C1 segment of cervical spinal cord (tissue), 14 donors: Measurements from ENCODE around the gene COQ9.
"Not testable (repeated sequence)": the region's sequence is repeated elsewhere in the genome, so short reads cannot be mapped to it uniquely, and the experiment has no call there.

ENCODE experiments used
- DNase-seq, 14 donors: peaks; one replicate each; lab custom pipeline; 2025; lab: John Stamatoyannopoulos, UW

The COQ9 gene

DNA sequence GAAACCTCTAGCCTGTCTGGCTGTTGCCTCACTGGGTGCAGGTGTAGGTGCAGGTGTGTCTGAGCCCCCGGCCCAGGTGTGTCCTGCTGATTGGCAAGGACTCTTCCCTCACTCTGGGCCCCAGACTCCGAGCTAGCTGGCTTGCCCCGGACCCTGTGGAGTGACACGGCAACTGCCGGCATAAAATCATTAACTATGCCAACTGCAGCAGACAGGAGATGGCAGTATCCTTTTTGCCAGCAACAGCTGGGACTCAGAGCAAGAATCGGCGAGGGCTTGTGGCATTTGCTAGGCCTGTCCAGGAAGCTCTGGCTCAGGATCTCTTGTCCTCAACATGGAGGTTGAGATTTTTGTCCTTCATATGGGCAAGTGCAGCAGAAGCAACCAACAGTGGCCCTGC lies 20.9 kb upstream of the COQ9 start:
- no peak for DNase-seq

- DNase-seq = no peak
Measured at GRCh38 chr16:57427307-57427706, 20.0 kb upstream of the COQ9 start.

- DNase-seq = no peak
Measured at GRCh38 chr16:57427824-57428223, 19.5 kb upstream of the COQ9 start.

DNA sequence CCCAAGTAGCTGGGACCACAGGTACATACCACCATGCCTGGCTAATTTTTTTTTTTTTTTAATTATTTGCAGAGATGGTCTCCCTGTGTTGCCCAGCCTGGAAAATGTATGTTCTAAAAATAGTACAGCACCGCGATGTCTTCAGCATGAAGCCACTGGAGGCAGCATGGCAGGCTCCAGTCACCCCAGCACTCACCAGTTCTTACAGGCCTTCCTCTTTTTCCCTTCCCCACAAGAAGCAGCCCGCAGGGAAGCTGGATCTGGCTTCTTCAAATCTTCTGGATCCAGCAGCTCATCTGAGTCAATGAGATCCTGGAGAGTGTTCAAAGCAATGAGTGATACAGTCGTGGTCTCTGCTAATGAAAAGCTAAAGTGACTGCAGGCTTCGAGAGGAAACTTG lies 16.3 kb upstream of the COQ9 start:
- no peak for DNase-seq

GRCh38 chr16:57432505-57432904 lies 14.8 kb upstream of the COQ9 start:
- no peak for DNase-seq

DNA sequence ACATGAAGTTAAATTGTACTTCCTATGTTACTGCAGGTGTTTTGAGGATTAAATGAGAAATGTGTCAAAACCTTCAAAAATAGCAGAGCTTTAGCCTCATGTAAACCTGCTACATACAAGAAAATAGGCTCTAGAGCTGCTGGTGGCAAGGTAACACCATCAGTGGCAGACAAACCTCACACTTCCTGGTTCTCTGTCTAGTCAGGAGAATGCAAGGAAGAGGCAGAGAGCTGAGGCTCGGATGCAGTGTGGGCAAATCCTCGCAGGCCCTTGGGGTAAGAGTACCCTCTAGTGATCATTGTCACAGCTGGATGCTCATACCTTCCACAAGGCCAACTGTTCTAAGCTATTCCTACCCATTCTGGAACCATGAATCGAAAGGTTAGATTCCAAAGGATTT lies 14.3 kb upstream of the COQ9 start:
- no peak for DNase-seq

GRCh38 chr16:57434003-57434402 lies 13.3 kb upstream of the COQ9 start:
- DNase-seq = no peak

GRCh38 chr16:57435838-57436237 lies 11.4 kb upstream of the COQ9 start:
- no peak for DNase-seq

DNA sequence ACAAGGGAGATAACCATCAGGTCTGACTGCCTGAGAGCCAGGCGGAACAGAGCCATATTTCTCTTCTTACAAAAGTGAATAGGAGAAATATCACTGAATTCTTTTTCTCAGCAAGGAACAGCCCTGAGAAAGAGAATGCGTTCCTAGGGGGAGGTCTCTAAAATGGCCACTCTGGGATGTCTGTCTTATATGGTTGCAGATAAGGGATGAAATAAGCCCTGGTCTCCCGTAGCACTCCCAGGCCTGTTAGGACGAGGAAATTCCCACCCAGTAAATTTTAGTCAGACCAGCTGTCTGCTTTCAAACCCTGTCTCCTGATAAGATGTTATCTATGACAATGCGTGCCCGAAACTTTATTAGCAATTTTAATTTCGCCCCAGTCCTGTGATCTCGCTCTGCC lies 7.3 kb upstream of the COQ9 start:
- not testable (repeated sequence) for DNase-seq

GRCh38 chr16:57440551-57440950 lies 6.7 kb upstream of the COQ9 start:
- DNase-seq = not testable (repeated sequence)

- no peak for DNase-seq
Measured at GRCh38 chr16:57444711-57445110, 2.6 kb upstream of the COQ9 start.

DNA sequence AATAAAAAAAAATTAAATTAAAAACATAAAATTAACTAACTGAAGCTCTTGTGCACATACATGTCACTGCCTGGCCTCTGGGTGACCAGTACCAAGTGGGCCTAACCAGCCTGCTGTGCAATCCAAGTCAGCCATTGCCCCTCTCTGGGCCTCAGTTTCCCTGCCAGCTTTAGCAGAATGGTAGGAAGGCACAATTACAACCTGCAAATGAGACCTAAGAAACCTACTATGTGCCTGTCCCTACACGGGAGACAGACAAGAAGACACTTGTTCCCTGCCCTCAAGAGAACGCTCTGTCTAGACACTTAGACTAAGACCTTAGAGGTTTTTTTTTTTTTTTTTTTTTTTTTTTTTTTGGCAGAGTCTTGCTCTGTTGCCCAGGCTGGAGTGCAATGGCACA lies 1.8 kb upstream of the COQ9 start:
- no peak for DNase-seq

DNA sequence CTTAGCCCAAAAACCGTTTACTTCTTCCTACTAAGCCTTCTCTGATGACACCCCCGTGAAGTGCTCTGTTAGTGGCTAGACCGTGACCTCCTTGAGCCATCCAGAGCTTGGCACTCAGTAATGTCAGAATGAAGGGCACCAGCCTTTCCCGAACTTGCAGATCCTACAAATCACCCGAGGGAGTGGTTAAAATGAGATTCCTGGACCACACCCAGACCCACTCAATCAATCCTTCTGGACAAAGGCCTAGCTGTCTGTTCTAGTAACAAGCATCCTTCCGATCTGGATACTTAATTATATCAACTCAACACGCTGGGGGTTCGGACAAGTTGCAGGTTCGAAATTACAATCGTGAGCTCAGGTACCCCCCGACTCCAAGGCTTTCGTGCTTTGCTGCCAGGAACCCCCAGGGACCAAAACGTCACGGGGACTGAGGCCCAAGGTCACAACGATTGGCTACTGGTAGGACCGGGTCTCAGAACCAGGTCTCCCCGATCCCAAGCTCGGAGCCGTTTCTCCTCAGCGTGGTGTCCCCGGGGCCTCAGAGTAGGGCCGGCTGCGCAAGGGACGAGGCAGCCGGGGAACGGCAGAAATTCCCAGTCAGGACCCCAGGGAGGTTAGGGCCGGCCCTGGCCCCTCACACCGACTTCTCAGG lies 621 bp upstream of the COQ9 start:
- DNase-seq = peak in 4 of 14 donors; percentile 45 to 64 (median 52)

DNA sequence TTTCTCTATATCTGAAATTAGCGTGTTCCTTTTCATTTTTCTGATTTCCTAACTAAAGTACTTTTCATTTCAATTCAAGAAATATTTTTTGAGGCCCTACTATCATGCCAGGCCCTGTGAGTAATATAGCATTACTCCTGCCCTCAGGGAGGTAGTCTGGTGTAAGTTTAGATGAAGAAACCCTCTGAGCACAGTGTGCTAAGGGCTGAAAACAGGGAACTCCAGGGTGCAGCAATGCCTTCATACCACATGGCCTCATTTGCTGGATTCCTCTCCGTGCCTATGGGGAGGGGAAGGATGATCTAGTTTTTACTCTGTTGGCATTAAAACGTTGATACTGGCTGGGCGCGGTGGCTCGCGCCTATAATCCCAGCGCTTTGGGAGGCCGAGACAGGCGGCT lies 4.7 kb downstream of the COQ9 start:
- no peak for DNase-seq

- DNase-seq = peak in 13 of 14 donors; percentile 17 to 83 (median 65)
Measured at GRCh38 chr16:57462209-57462977, 15.1 kb downstream of the COQ9 start, which contains the start of gene POLR2C. POLR2C (plus strand) TSS chr16:57462679; CDS start chr16:57462725, 46 bp downstream.

- DNase-seq = no peak
Measured at GRCh38 chr16:57462978-57463362, 15.7 kb downstream of the COQ9 start.

- no peak for DNase-seq
Measured at GRCh38 chr16:57464523-57464922, 17.2 kb downstream of the COQ9 start.

DNA sequence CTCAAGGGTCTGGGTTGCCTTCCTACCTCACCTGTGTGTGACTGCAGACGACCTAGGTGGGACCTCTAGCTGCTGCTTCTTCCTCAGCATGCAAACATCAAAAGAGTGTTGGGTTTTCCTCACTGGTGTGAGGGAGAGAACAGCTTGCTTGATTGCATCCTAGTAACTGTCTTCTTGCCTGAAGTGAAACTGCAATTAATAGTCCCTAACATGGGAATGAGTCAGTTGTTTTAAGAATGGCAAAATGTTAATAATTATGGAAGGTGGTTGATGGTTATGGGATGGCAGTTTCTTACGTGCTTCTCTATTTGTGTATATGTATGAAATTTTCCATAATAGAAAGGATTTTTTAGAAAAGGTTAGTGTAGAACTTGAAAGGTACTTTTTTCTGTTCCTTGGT lies 21.1 kb downstream of the COQ9 start:
- no peak for DNase-seq

- DNase-seq = no peak
Measured at GRCh38 chr16:57469046-57469445, 21.8 kb downstream of the COQ9 start.

GRCh38 chr16:57469917-57470470 lies 22.7 kb downstream of the COQ9 start:
- no peak for DNase-seq

GRCh38 chr16:57470711-57471110 lies 23.4 kb downstream of the COQ9 start:
- no peak for DNase-seq

DNA sequence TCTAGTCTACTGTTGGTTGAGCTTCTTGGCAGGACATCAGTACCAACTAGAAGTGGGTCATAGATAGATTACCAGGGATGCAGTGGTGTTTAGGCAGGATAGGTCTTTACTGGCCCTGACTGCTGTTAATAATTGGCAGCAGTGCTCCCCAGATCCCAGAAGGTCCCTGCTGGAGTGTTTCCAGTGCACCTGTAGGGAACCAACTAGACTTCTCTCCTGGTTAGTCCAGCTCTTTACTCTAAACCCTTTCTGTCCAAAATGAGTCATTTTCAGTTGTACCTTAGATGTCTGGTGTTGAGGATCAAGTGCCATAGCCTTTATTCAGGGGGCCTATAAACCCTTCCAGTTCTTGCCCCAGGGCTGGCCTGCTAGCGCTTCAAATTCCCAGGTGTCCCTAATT lies 23.9 kb downstream of the COQ9 start:
- no peak for DNase-seq
